ENCODE results near the gene SLC7A8. TPM values are rescaled to one million over a fixed set of nuclear protein-coding genes. Genes with fewer than 3 reads are reported as not detected.

The SLC7A8 gene
- total RNA-seq, 1 donor from 2014 or later = 28.3 TPM

DNA sequence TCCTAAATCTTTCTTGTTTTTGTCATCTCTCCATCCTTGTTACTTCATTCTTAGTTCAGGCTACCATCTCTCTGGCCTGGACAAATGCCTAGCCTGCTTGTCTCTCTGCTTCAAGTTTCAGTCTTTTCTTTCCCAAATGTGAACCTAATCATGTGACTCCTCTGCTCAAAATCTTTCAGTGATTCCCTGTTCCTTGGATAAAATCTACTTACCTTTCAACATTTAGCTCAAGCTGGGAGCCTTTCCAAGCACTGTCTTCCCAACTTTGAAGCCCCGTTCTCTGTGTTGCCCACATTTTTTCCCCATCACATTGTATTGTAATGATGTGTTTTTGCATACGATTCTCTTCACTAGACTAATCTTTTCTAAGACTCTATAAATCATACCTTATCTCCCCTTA, 24.7 kb downstream of the SLC7A8 start:
- no peak overlapping the region for H3K27ac Mint-ChIP-seq

DNA sequence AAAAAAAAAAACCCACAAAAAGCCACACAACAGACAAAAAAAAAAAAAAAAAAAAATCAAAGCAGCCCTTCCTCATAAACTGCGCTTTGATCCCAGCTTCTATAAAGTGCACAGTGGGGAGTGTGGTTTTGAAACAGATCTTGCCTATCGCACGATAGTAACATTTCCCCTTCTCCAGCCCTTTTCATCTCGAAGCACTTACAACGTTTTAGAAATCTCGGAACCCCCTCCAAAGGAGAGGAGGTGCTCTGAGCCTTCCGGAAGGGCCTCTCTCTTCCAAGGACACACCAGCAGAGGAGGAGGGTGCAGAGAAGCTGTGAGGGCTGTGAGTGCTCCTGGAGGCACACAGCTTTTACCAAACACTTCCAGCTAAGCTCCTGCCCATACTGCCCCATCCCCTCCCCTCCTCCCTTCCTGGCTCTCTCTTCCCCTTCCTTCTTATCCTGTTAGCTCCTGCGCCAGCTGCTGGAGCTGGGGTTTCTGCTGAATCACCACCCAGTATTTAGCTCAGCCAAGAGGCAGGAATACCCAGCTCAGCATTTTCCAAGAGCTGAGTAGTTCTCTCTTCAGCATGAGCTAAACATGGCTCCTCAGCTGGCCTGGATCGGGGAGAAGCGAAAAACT, 28.4 kb downstream of the SLC7A8 start:
- no peak for DNase-seq (ENCODE audit: low spot score, unreplicated experiment)
- TF ChIP-seq, protein P1, sequence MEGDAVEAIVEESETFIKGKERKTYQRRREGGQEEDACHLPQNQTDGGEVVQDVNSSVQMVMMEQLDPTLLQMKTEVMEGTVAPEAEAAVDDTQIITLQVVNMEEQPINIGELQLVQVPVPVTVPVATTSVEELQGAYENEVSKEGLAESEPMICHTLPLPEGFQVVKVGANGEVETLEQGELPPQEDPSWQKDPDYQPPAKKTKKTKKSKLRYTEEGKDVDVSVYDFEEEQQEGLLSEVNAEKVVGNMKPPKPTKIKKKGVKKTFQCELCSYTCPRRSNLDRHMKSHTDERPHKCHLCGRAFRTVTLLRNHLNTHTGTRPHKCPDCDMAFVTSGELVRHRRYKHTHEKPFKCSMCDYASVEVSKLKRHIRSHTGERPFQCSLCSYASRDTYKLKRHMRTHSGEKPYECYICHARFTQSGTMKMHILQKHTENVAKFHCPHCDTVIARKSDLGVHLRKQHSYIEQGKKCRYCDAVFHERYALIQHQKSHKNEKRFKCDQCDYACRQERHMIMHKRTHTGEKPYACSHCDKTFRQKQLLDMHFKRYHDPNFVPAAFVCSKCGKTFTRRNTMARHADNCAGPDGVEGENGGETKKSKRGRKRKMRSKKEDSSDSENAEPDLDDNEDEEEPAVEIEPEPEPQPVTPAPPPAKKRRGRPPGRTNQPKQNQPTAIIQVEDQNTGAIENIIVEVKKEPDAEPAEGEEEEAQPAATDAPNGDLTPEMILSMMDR (IDR thresholded peaks at IDR 0.05; ENCODE audit: unreplicated experiment) = no peak
- Mint-ChIP-seq H3K27me3 (no peaks in the 10 kb centered on the region), H3K27ac (no peak overlapping the region), H3K4me1 (ENCODE audit: low read depth) (peaks cover 2% of the 10 kb centered on the region), H3K4me3 (ENCODE audit: low read depth) (no peak overlapping the region), H3K9me3 (ENCODE audit: low read depth) (no peaks in the 10 kb centered on the region), H3K36me3 (ENCODE audit: insufficient read depth) (peaks cover 1% of the 10 kb centered on the region)

More for the DNA sequence above, 24.7 kb downstream of the SLC7A8 start:
- Mint-ChIP-seq H3K9me3 (ENCODE audit: low read depth) (no peaks in the 10 kb centered on the region), H3K4me3 (ENCODE audit: low read depth) (no peak overlapping the region), H3K36me3 (ENCODE audit: insufficient read depth) (peaks cover 4% of the 10 kb centered on the region), H3K27me3 (no peaks in the 10 kb centered on the region), H3K4me1 (ENCODE audit: low read depth) (peaks cover 8% of the 10 kb centered on the region)
- TF ChIP-seq, protein P1 (IDR thresholded peaks at IDR 0.05; ENCODE audit: unreplicated experiment) = no peak
- DNase-seq (ENCODE audit: low spot score, unreplicated experiment) = no peak

DNA sequence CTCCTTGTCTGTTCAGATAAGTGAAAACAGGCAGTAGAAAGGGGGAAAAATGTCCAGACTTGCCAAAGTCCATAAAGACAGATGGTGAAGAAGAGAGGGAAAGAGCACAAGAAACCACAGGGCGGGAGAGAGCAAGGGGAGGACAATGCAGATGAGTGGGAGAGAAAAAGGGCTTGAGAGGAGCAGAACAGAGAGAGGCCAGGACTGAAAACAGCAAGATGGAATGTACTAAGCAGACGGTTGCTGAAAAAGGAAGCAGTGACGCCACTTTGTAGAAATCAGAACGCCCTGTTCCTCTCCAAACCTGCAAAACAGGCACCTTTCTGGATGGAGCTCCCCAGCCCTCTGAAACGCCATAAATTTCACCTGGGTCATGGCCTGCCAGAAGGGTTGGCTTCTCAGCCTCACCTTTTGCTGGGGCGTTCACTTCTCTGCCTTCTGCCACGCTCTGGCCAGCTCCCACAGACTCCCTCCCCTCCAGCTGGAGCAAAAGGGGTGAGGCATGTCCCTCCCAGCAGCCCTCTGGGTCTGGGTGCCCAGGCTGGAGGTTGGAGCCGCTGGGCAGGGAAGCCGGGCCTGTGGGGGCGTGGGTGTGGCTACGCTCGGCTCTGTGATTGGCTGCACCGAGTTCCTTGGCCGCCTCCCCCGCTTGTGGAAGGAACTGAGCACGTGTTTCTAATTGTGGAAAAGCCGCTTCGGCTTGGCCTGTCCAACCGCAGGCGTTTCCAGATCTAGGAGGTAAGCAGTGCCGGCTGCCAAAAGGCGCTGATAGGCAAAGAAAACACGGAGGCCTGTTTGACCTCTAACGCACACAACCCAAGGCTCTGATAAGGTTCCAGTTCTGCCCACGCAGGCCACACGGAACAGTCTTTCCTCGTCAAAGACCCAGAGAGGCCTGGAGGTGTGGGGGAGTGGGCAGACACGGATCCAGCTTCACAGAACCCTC, 29.3 kb downstream of the SLC7A8 start:
- no peaks in the 10 kb centered on the region for H3K27me3 Mint-ChIP-seq

DNA sequence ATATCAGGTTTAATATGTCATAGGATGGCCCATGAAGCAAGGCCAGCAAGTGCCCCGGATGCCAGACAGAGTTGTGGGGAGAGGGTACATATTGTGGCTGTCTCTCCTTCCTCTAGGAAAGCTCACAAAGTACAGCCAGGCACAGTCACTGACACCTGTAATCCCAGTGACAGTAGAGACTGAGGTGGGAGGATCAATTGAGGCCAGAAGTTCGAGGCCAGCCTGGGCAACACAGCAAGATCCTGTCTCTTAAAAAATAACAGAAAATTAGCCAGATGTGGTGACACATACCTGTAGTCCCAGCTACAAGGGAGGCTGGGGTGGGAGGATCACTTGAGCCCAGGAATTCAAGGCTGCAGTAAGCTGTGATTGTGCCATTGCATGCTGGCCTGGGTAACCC, 32.1 kb downstream of the SLC7A8 start:
- Mint-ChIP-seq H3K27ac (no peak overlapping the region), H3K4me1 (ENCODE audit: low read depth) (no peaks in the 10 kb centered on the region), H3K9me3 (ENCODE audit: low read depth) (no peaks in the 10 kb centered on the region), H3K27me3 (no peaks in the 10 kb centered on the region), H3K4me3 (ENCODE audit: low read depth) (no peak overlapping the region), H3K36me3 (ENCODE audit: insufficient read depth) (peaks cover 1% of the 10 kb centered on the region)
- TF ChIP-seq, protein P1 (IDR thresholded peaks at IDR 0.05; ENCODE audit: unreplicated experiment) = no peak
- DNase-seq (ENCODE audit: low spot score, unreplicated experiment) = no peak

More for the DNA sequence above, 29.3 kb downstream of the SLC7A8 start:
- TF ChIP-seq, protein P1 (IDR thresholded peaks at IDR 0.05; ENCODE audit: unreplicated experiment) = no peak
- Mint-ChIP-seq H3K9me3 (ENCODE audit: low read depth) (no peaks in the 10 kb centered on the region), H3K27ac (no peak overlapping the region), H3K4me1 (ENCODE audit: low read depth) (no peaks in the 10 kb centered on the region), H3K4me3 (ENCODE audit: low read depth) (no peak overlapping the region), H3K36me3 (ENCODE audit: insufficient read depth) (peaks cover 1% of the 10 kb centered on the region)
- no peak for DNase-seq (ENCODE audit: low spot score, unreplicated experiment)

DNA sequence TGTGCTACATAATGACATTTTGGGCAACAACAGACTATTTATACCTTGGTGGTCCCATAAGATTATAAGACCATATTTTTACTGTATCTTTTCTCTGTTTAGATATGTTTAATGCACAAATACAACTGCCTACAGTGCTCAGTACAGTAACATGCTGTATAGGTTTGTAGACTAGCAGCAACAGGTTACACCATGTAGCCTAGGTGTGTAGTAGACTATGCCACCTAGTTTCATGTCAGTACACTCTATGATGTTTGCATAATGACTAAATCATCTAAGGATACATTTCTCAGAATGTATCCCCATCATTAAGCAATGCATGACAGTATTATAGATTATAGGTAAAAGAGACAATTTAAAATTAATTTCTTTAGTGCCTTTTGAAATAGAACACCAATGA, 33.7 kb downstream of the SLC7A8 start:
- no peak for DNase-seq (ENCODE audit: low spot score, unreplicated experiment)
- TF ChIP-seq, protein P1 (IDR thresholded peaks at IDR 0.05; ENCODE audit: unreplicated experiment) = no peak
- Mint-ChIP-seq H3K9me3 (ENCODE audit: low read depth) (no peaks in the 10 kb centered on the region), H3K27ac (no peak overlapping the region), H3K36me3 (ENCODE audit: insufficient read depth) (peaks cover 1% of the 10 kb centered on the region), H3K27me3 (no peaks in the 10 kb centered on the region), H3K4me3 (ENCODE audit: low read depth) (no peak overlapping the region), H3K4me1 (ENCODE audit: low read depth) (no peaks in the 10 kb centered on the region)

Data from progenitor cell of endocrine pancreas (in vitro differentiated cells).